Stimulated activated CD4-positive, alpha-beta T cell treated with anti-CD3 and anti-CD28 coated beads, Interleukin-2, amount 100 ng/mL, for 48 hours (primary cell): ENCODE data around the gene DPY19L3.
"Not testable (repeated sequence)": the region's sequence is repeated elsewhere in the genome, so short reads cannot be mapped to it uniquely, and the experiment has no call there.

Experiments
- DNase-seq, 2 donors: peaks; one replicate each; pipeline ENCODE4 v3.0.0-alpha.2; 2020

Gene DPY19L3

GRCh38 chr19:32447534-32447933, 42.0 kb downstream of the DPY19L3 start:
- not testable (repeated sequence) for DNase-seq

- no peak for DNase-seq
Observed at GRCh38 chr19:32448026-32448425, 42.5 kb downstream of the DPY19L3 start.

GRCh38 chr19:32450217-32450616, 44.6 kb downstream of the DPY19L3 start:
- no peak for DNase-seq

GRCh38 chr19:32453736-32454135, 48.2 kb downstream of the DPY19L3 start:
- DNase-seq: no peak

GRCh38 chr19:32456406-32456805, 50.8 kb downstream of the DPY19L3 start:
- DNase-seq: no peak

- DNase-seq: no peak
Observed at GRCh38 chr19:32457571-32458158, 52.1 kb downstream of the DPY19L3 start.

GRCh38 chr19:32458500-32459123, 53.0 kb downstream of the DPY19L3 start:
- no peak for DNase-seq

- no peak for DNase-seq
Observed at GRCh38 chr19:32459204-32459865, 53.8 kb downstream of the DPY19L3 start.

GRCh38 chr19:32460476-32460875, 54.9 kb downstream of the DPY19L3 start:
- no peak for DNase-seq

- DNase-seq: no peak
Observed at GRCh38 chr19:32464279-32464678, 58.7 kb downstream of the DPY19L3 start.

- no peak for DNase-seq
Observed at GRCh38 chr19:32465176-32465575, 59.6 kb downstream of the DPY19L3 start.

GRCh38 chr19:32469795-32470194, 64.2 kb downstream of the DPY19L3 start:
- no peak for DNase-seq

- DNase-seq: no peak
Observed at GRCh38 chr19:32471095-32471494, 65.5 kb downstream of the DPY19L3 start.

GRCh38 chr19:32471811-32472210, 66.2 kb downstream of the DPY19L3 start:
- no peak for DNase-seq

GRCh38 chr19:32475141-32476031, 69.8 kb downstream of the DPY19L3 start:
- no peak for DNase-seq

- no peak for DNase-seq
Observed at GRCh38 chr19:32476032-32476350, 70.4 kb downstream of the DPY19L3 start.

GRCh38 chr19:32480321-32480720, 74.8 kb downstream of the DPY19L3 start:
- DNase-seq: no peak

- no peak for DNase-seq
Observed at GRCh38 chr19:32483574-32483973, 78.0 kb downstream of the DPY19L3 start.

GRCh38 chr19:32489971-32490370, 84.4 kb downstream of the DPY19L3 start:
- no peak for DNase-seq

GRCh38 chr19:32497391-32497790, 91.8 kb downstream of the DPY19L3 start:
- no peak for DNase-seq

- no peak for DNase-seq
Observed at GRCh38 chr19:32498648-32499200, 93.2 kb downstream of the DPY19L3 start.

- DNase-seq: not testable (repeated sequence)
Observed at GRCh38 chr19:32512498-32512897, 106.9 kb downstream of the DPY19L3 start.

- DNase-seq: no peak
Observed at GRCh38 chr19:32519023-32519422, 113.5 kb downstream of the DPY19L3 start.
